Islet precursor cell (in vitro differentiated cells): ENCODE measurements around the gene FEN1.

ENCODE experiments used
- DNase-seq: peaks from one replicate; pipeline ENCODE4 v3.0.0-alpha.2; 2018

FEN1 gene

GRCh38 chr11:61827571-61828378 is 35.1 kb downstream of the FEN1 start, which contains the start of gene FADS2:
Gene FADS2, plus strand, starts transcription at chr11:61828300. Its CDS starts 91 bp downstream, at chr11:61828391.
- peak; percentile 100 for DNase-seq

GRCh38 chr11:61828379-61828628 is 35.6 kb downstream of the FEN1 start:
- DNase-seq, result no peak

- DNase-seq, result peak; percentile 65
Measured at GRCh38 chr11:61828629-61829407, 36.1 kb downstream of the FEN1 start.

GRCh38 chr11:61829806-61830205 is 37.1 kb downstream of the FEN1 start:
- DNase-seq, result no peak

- no peak for DNase-seq
Measured at GRCh38 chr11:61830237-61831105, 37.8 kb downstream of the FEN1 start.

- DNase-seq, result no peak
Measured at GRCh38 chr11:61832207-61832606, 39.5 kb downstream of the FEN1 start.

GRCh38 chr11:61832754-61833153 is 40.0 kb downstream of the FEN1 start:
- no peak for DNase-seq

- no peak for DNase-seq
Measured at GRCh38 chr11:61833471-61833870, 40.8 kb downstream of the FEN1 start.

- no peak for DNase-seq
Measured at GRCh38 chr11:61833926-61834277, 41.2 kb downstream of the FEN1 start.

GRCh38 chr11:61834278-61835048 is 41.8 kb downstream of the FEN1 start:
- DNase-seq, result peak; percentile 90

GRCh38 chr11:61836193-61836592 is 43.5 kb downstream of the FEN1 start:
- no peak for DNase-seq

- DNase-seq, result peak; percentile 46
Measured at GRCh38 chr11:61837411-61838005, 44.8 kb downstream of the FEN1 start.

GRCh38 chr11:61838501-61838900 is 45.8 kb downstream of the FEN1 start:
- no peak for DNase-seq

- no peak for DNase-seq
Measured at GRCh38 chr11:61838921-61839320, 46.2 kb downstream of the FEN1 start.

- DNase-seq, result no peak
Measured at GRCh38 chr11:61839742-61840141, 47.0 kb downstream of the FEN1 start.

- DNase-seq, result peak; percentile 41
Measured at GRCh38 chr11:61840371-61840770, 47.7 kb downstream of the FEN1 start.

- no peak for DNase-seq
Measured at GRCh38 chr11:61841636-61842527, 49.2 kb downstream of the FEN1 start.

- DNase-seq, result no peak
Measured at GRCh38 chr11:61842528-61842820, 49.8 kb downstream of the FEN1 start.

- no peak for DNase-seq
Measured at GRCh38 chr11:61844909-61845565, 52.3 kb downstream of the FEN1 start.

GRCh38 chr11:61846362-61847020 is 53.8 kb downstream of the FEN1 start:
- DNase-seq, result no peak
